BLaER1 (cell line): ENCODE results near the gene GNAI2.
"Not testable (repeated sequence)": the region's sequence is repeated elsewhere in the genome, so short reads cannot be mapped to it uniquely, and the experiment has no call there.

Experiments
- H3K27ac ChIP-seq: shearing (Covaris generic); formaldehyde crosslinking; 2 replicates; pipeline ENCODE4 v1.8.1; 2022
- H3K27me3 ChIP-seq: shearing (Covaris generic); formaldehyde crosslinking; 2 replicates; pipeline ENCODE4 v1.8.1; 2022
- H3K36me3 ChIP-seq: shearing (Covaris generic); formaldehyde crosslinking; 2 replicates; pipeline ENCODE4 v1.8.1; 2022
- H3K4me1 ChIP-seq: shearing (Covaris generic); formaldehyde crosslinking; 2 replicates; pipeline ENCODE4 v1.8.1; 2022
- H3K4me2 ChIP-seq: shearing (Covaris generic); formaldehyde crosslinking; 2 replicates; pipeline ENCODE4 v1.8.1; 2022
- H3K4me3 ChIP-seq: shearing (Covaris generic); formaldehyde crosslinking; 2 replicates; pipeline ENCODE4 v1.8.1; 2022
- H3K9ac ChIP-seq: shearing (Covaris generic); formaldehyde crosslinking; 2 replicates; pipeline ENCODE4 v1.8.1; 2022
- H3K9me3 ChIP-seq: shearing (Covaris generic); formaldehyde crosslinking; 2 replicates; pipeline ENCODE4 v1.8.1; 2022
- H4K20me1 ChIP-seq: shearing (Covaris generic); formaldehyde crosslinking; 2 replicates; pipeline ENCODE4 v1.8.1; 2022
- Cebpa-rat ChIP-seq: shearing (Covaris generic); IDR thresholded peaks from 2 replicates; pipeline ENCODE4 v1.8.1; 2022

Gene GNAI2

DNA sequence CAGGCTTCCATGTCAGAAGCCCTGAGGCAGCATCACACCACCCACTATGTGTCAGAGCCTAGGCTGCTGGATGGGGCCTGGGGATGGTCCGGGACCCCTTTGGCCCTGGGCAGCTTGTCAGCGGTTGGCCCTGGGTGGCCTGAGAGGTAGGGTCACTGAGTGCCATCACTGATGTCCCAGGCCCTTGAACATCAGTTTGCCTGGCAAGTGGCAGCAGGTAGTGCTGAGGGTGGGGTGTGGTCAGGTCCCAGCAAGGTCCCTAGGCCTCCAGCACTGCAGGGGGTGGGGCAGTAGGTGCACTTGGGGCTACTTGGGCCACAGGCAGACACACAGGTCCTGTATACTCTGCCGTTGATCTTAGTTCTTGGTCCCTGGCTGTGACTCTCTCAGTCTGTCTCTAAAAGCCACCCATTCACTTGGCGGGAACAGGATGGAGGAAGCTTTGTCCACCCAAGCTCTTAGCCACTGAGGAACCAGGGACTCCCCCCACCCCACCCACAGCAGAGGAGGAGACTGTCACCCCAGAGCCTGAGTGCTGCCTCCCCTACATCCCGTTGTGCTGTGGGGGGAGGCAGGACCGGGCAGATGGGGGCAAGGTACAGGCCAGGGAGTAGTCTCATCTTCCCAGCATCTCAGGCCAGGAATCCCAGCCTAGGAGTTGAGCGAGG, 5.8 kb downstream of the GNAI2 start:
- Histone ChIP-seq H3K27me3 (no peaks in the 10 kb centered on the region), H3K9ac (peak overlapping the region; percentile 74), H4K20me1 (peaks cover 84% of the 10 kb centered on the region), H3K36me3 (peaks cover 32% of the 10 kb centered on the region), H3K27ac (peak overlapping the region; percentile 92), H3K4me3 (peak overlapping the region; percentile 45; the same call in 1 of the 2 replicates), H3K9me3 (no peaks in the 10 kb centered on the region), H3K4me2 (peak overlapping the region; percentile 93), H3K4me1 (peaks cover 88% of the 10 kb centered on the region)
- TF ChIP-seq Cebpa-rat, result no peak

DNA sequence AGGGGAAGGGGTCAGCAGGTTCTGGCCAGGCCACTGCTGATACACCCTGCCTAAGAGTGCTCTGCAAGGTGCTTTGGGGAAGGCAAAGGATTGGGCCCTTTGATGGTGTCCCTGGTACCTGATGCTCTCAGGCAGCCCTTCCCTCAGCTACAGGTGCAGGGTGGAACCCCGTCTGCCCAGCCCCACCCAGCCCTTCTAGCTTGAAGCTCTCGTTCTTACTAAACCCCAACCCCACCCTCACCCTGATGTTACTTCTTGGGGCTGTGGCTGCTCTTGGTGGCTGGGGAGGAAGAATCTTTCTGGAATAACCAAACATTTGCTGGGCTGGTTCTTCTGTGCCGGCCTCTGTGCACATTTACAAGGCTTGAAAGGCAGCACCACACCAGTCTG, 6.4 kb downstream of the GNAI2 start:
- H3K4me3 ChIP-seq, result peak overlapping the region; percentile 45; the same call in 1 of the 2 replicates
- peaks cover 93% of the 10 kb centered on the region for H3K4me1 ChIP-seq
- H3K27me3 ChIP-seq, result no peaks in the 10 kb centered on the region
- peaks cover 84% of the 10 kb centered on the region for H4K20me1 ChIP-seq
- no peak for TF ChIP-seq Cebpa-rat
- H3K4me2 ChIP-seq, result peak overlapping the region; percentile 93
- no peaks in the 10 kb centered on the region for H3K9me3 ChIP-seq
- H3K36me3 ChIP-seq, result peaks cover 36% of the 10 kb centered on the region
- H3K27ac ChIP-seq, result peak overlapping the region; percentile 92
- peak overlapping the region; percentile 74 for H3K9ac ChIP-seq

DNA sequence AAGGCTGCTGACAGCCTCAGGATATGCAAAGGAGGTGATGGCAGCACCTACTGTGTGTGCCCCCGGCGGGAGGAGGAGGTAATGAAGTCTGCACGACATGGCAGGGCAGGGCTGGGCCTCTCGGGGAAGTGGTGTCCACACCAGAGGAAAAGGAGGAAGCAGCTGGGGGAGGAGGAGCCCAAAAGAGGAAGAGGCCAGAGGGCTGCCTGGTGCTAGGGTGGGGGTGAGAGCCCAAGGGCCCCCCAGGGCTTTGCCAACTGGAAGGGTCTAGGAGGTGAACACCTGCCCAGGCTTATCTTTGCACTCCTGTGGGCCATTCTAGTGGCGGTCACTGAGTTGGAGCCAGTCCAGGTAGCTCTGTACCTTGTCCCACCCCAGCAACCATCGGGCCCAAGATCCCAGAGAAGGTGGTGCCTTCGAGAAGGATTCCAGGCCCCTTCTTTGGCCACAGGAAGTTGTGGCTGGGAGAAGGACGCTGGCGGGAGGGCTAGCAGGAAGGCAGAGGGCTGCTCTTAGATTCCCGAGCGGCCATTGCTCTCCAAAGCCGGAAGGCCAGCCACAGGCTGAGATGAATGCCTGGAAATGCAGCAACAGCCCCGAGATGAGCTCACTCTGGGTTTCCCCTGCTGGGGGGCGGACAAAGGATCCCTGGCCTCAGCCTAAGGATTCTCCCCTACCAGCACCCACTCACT, 7.0 kb downstream of the GNAI2 start:
- H3K9ac ChIP-seq, result peak overlapping the region; percentile 74
- H3K4me2 ChIP-seq, result peak overlapping the region; percentile 93
- H4K20me1 ChIP-seq, result peaks cover 84% of the 10 kb centered on the region
- TF ChIP-seq Cebpa-rat, result no peak
- peaks cover 100% of the 10 kb centered on the region for H3K4me1 ChIP-seq
- peak overlapping the region; percentile 92 for H3K27ac ChIP-seq
- H3K27me3 ChIP-seq, result no peaks in the 10 kb centered on the region
- H3K36me3 ChIP-seq, result peaks cover 43% of the 10 kb centered on the region
- peak overlapping the region; percentile 45; the same call in 1 of the 2 replicates for H3K4me3 ChIP-seq
- no peaks in the 10 kb centered on the region for H3K9me3 ChIP-seq

DNA sequence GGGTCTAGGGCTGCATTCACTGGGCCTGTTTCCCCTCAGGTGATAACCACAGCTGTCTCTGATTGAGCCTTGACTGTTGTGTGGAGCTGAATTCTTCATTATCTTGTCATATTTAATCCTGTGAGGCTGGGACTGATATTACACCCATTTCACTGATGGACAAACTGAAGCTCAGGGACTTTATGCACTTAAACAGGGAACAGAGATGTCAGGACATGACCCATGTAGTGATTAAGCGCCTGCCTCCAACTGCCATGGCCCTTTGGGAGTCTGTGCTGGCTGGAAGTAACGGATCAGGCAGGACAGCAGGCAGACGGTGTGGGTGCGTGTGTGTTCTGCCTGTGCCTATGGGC, 7.5 kb downstream of the GNAI2 start:
- Histone ChIP-seq H3K27me3 (no peaks in the 10 kb centered on the region), H3K36me3 (peaks cover 47% of the 10 kb centered on the region), H3K9me3 (no peaks in the 10 kb centered on the region), H3K4me3 (no peak overlapping the region), H3K4me1 (peaks cover 100% of the 10 kb centered on the region), H3K27ac (peak overlapping the region; percentile 92), H3K4me2 (peak overlapping the region; percentile 93), H4K20me1 (peaks cover 84% of the 10 kb centered on the region), H3K9ac (peak overlapping the region; percentile 74)
- TF ChIP-seq Cebpa-rat, result no peak

DNA sequence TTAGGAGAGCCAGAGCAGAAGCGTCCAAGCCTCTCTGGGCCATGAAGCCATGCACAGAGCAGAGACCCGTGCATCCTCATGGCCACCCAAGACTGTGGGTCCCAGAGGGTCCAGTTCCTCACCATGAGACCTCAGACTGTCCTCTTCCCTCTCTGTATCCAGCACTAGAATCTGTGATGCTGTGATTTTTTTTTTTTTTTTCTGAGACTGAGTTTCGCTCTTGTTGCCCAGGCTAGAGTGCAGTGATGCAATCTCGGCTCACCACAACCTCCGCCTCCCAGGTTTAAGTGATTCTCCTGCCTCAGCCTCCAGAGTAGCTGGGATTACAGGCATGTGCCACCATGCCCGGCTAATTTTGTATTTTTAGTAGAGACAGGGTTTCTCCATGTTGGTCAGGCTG, 8.8 kb downstream of the GNAI2 start:
- TF ChIP-seq Cebpa-rat, result peak; percentile 44; the same call in 1 of the 2 replicates
- not testable (repeated sequence) for H3K9me3 ChIP-seq, H3K4me3 ChIP-seq, H3K27me3 ChIP-seq
- H4K20me1 ChIP-seq, result peaks cover 84% of the 10 kb centered on the region
- H3K36me3 ChIP-seq, result peaks cover 47% of the 10 kb centered on the region
- H3K27ac ChIP-seq, result peak overlapping the region; percentile 91
- peak overlapping the region; percentile 93 for H3K4me2 ChIP-seq
- peaks cover 100% of the 10 kb centered on the region for H3K4me1 ChIP-seq
- peak overlapping the region; percentile 80; the same call in 1 of the 2 replicates for H3K9ac ChIP-seq

DNA sequence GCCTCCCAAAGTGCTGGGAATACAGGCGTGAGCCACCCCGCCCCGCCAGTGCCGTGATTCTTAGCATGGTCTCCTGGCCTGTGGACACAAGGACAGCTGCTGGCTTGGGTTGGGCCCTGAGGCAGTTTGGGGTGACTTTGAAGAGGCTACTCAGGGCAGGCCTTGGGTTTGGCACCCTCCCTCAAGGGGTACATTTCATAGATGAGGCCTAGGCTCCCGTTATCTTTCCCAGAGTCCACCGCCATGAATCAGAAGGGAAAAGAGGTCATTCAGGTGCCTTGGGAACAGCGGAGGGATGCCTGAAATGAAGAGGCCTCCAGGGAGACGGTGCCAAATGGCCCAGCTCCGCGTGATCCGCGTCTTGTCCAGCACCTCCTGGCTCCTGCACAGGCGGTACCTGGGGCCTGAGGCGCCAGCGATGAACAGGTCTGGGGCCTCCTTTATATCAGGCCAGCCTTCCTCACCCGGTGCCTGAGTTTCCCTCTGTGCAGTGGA, 9.3 kb downstream of the GNAI2 start:
- peak overlapping the region; percentile 80 for H3K9ac ChIP-seq
- no peaks in the 10 kb centered on the region for H3K27me3 ChIP-seq
- H4K20me1 ChIP-seq, result peaks cover 84% of the 10 kb centered on the region
- no peaks in the 10 kb centered on the region for H3K9me3 ChIP-seq
- no peak for TF ChIP-seq Cebpa-rat
- H3K4me1 ChIP-seq, result peaks cover 100% of the 10 kb centered on the region
- peaks cover 47% of the 10 kb centered on the region for H3K36me3 ChIP-seq
- H3K4me2 ChIP-seq, result peak overlapping the region; percentile 93
- peak overlapping the region; percentile 64 for H3K4me3 ChIP-seq
- H3K27ac ChIP-seq, result peak overlapping the region; percentile 91

DNA sequence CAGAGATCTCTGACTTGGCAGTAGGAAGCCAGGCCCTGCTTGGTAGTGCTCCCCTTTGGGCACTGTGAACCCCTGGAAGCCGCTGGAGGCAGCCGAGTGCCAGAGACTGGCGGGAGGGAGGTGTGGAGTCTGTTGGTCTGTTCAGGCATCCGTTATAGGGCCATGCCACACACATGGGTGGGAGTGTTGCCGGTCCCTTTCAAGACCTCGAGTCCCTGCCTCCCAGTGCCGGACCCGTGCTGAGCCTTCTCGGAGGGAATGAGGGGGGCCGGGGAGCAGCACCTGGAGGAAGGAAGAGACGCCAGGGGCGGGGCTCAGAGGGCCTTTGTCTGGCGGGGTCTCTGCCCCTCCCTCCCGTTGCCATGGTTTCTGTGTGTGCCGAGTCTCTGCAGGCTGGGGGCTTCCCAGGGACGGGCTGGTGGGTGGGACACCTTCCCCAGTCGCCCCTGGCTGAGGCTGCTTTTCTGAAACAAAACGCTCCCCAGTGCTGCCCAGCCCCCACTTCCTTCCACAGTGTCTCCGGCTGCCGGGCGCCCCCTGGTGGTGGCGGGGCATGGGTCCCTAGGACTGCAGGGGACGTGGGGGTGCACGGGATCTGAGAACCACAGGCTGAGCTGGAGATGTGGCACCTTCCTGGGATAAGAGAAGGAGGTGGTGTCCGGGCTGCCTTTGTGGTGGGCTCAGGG, 10.0 kb downstream of the GNAI2 start:
- TF ChIP-seq Cebpa-rat, result no peak
- Histone ChIP-seq H4K20me1 (peaks cover 84% of the 10 kb centered on the region), H3K27ac (peak overlapping the region; percentile 91), H3K9me3 (no peaks in the 10 kb centered on the region), H3K9ac (peak overlapping the region; percentile 80), H3K36me3 (peaks cover 52% of the 10 kb centered on the region), H3K4me2 (peak overlapping the region; percentile 93), H3K4me3 (peak overlapping the region; percentile 64), H3K27me3 (no peaks in the 10 kb centered on the region), H3K4me1 (peaks cover 96% of the 10 kb centered on the region)

DNA sequence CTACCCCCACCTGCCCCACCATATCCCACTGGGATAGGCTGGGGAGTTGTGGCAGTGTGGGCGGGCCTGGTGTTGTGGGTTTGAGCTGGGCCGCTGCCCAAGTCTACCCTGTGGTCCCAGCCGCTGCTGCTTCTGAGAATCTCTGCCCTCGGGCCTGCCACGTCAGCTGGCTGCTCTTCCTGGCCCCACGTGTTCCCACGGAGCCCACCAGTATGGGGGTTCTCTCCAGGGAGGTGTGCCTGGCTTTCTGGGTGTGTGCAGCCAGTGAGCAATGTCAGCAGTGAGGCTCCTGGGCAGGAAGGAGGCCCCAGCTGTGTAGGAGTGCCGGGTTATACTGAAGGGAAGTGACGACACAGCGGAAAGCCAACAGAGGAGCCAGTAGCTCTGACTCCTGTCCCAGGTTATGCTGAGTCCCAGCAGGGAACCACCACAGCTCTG, 10.5 kb downstream of the GNAI2 start:
- Histone ChIP-seq H3K27me3 (no peaks in the 10 kb centered on the region), H3K9ac (peak overlapping the region; percentile 80), H3K27ac (peak overlapping the region; percentile 91), H3K9me3 (no peaks in the 10 kb centered on the region), H3K4me1 (peaks cover 91% of the 10 kb centered on the region), H3K4me3 (peak overlapping the region; percentile 64), H4K20me1 (peaks cover 84% of the 10 kb centered on the region), H3K36me3 (peaks cover 57% of the 10 kb centered on the region), H3K4me2 (peak overlapping the region; percentile 93)
- no peak for TF ChIP-seq Cebpa-rat

DNA sequence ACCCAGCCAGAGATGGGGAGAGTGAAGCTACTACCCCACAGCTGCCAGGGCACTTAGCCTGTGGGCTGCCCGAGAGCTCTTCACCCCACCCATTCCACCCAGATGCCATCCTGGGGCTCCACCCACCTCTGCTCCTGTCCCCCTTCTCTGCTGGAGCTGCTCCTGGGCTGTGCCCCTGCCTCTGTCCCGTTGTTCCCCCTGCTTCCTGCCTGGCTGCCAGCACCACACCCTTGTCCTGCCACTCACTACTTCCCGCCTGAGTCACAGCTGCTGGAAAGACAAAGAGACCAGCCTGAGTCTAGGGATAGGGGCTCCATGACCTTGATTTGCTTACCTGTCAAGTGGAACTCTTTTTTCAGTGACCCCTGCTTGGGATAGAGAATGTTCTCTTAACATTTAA, 12.4 kb downstream of the GNAI2 start:
- H3K4me2 ChIP-seq, result peak overlapping the region; percentile 93; the same call in 1 of the 2 replicates

More for the DNA sequence above, 12.4 kb downstream of the GNAI2 start:
- no peak for TF ChIP-seq Cebpa-rat
- Histone ChIP-seq H4K20me1 (peaks cover 84% of the 10 kb centered on the region), H3K4me3 (no peak overlapping the region), H3K27ac (peak overlapping the region; percentile 49), H3K36me3 (peaks cover 72% of the 10 kb centered on the region), H3K9ac (peak overlapping the region; percentile 45; the same call in 1 of the 2 replicates), H3K27me3 (no peaks in the 10 kb centered on the region), H3K9me3 (no peaks in the 10 kb centered on the region), H3K4me1 (peaks cover 72% of the 10 kb centered on the region)
